HTR-8/SVneo (cell line): ENCODE results near the gene SERPINB6.
"Not testable (repeated sequence)": the region's sequence is repeated elsewhere in the genome, so short reads cannot be mapped to it uniquely, and the experiment has no call there.

ENCODE experiments used
- DNase-seq: peaks from one replicate; pipeline ENCODE4 v3.0.0; 2011; ENCODE audit warnings: low spot score, mixed read lengths; ENCODE audit not compliant: insufficient read length
- FAIRE-seq: peaks from 2 replicates; lab custom pipeline; 2011; peaks lifted over from hg19 to GRCh38; lab: Jason Lieb, UNC

The SERPINB6 gene

GRCh38 chr6:3001146-3001772, 29.9 kb upstream of the SERPINB6 start:
- no peak for FAIRE-seq
- DNase-seq, result no peak

GRCh38 chr6:2999618-3000557, 28.5 kb upstream of the SERPINB6 start, which contains the start of gene NQO2:
TSS of gene NQO2 (plus strand) at chr6:2999894. CDS start at chr6:3006553, 6,659 bp downstream.
- DNase-seq (peak; percentile 93), FAIRE-seq (peak; percentile 28)

- no peak for DNase-seq
- FAIRE-seq, result no peak
These were observed 27.7 kb upstream of the SERPINB6 start for GRCh38 chr6:2998998-2999617.

- not testable (repeated sequence) for DNase-seq
These were observed 27.1 kb upstream of the SERPINB6 start for GRCh38 chr6:2998249-2998997.

GRCh38 chr6:2993755-2994317, 22.5 kb upstream of the SERPINB6 start:
- FAIRE-seq (no peak), DNase-seq (no peak)

More at GRCh38 chr6:2998249-2998997, 27.1 kb upstream of the SERPINB6 start:
- peak; percentile 100 for FAIRE-seq

- DNase-seq, result no peak
- no peak for FAIRE-seq
These were observed 21.1 kb upstream of the SERPINB6 start for GRCh38 chr6:2992330-2992979.

GRCh38 chr6:2990932-2991506, 19.7 kb upstream of the SERPINB6 start:
- FAIRE-seq, result no peak
- DNase-seq, result no peak

- DNase-seq (no peak), FAIRE-seq (no peak)
These were observed 19.0 kb upstream of the SERPINB6 start for GRCh38 chr6:2990248-2990931.

- DNase-seq (peak; percentile 75), FAIRE-seq (no peak)
These were observed 18.2 kb upstream of the SERPINB6 start for GRCh38 chr6:2989332-2990247.

- DNase-seq (peak; percentile 82), FAIRE-seq (peak; percentile 70)
These were observed 17.3 kb upstream of the SERPINB6 start for GRCh38 chr6:2988426-2989331.

GRCh38 chr6:2988094-2988425, 16.7 kb upstream of the SERPINB6 start:
- FAIRE-seq (no peak), DNase-seq (no peak)

GRCh38 chr6:2986722-2987221, 15.4 kb upstream of the SERPINB6 start:
- no peak for FAIRE-seq
- no peak for DNase-seq

- no peak for DNase-seq
- no peak for FAIRE-seq
These were observed 13.5 kb upstream of the SERPINB6 start for GRCh38 chr6:2984738-2985406.

GRCh38 chr6:2982426-2983117, 11.2 kb upstream of the SERPINB6 start:
- no peak for DNase-seq
- no peak for FAIRE-seq

GRCh38 chr6:2980465-2980855, 9.1 kb upstream of the SERPINB6 start:
- FAIRE-seq (no peak), DNase-seq (no peak)
